Motor neuron (in vitro differentiated cells): Measurements from ENCODE around the gene LYZL4. TPM values are rescaled to one million over a fixed set of nuclear protein-coding genes. Genes with fewer than 3 reads are reported as not detected.

Experiments
- ATAC-seq, 8 experiments: fragments of 200-7000 bp; cut with Tn5 transposase; replicated peaks in 6 of 8; 2 replicates each; pipeline ENCODE4 v1.8.0; 2021; ENCODE audit warnings: mild to moderate bottlenecking in 8 of 8, moderate library complexity in 8 of 8
- H3K27ac ChIP-seq, 2 donors: fragments of 250-450 bp; sonication (Bioruptor Pico); 2 replicates each; pipeline ENCODE4 v1.9.0; 2021; ENCODE audit warnings: antibody characterized with exemption in 2 of 2, mild to moderate bottlenecking in 2 of 2, moderate library complexity in 1 of 2
- H3K4me1 ChIP-seq, 2 donors: fragments of 250-450 bp; sonication (Bioruptor Pico); replicated peaks in 1 of 2; 2 replicates each; pipeline ENCODE4 v1.6.1; 2021; ENCODE audit warnings: antibody characterized with exemption in 2 of 2, mild to moderate bottlenecking in 2 of 2, moderate library complexity in 1 of 2
- H3K4me3 ChIP-seq, 5 donors: fragments of 250-450 bp; sonication (Bioruptor Pico); 2 replicates each; pipeline ENCODE4 v1.9.0; 2021; ENCODE audit warnings: antibody characterized with exemption in 5 of 5, mild to moderate bottlenecking in 5 of 5, moderate library complexity in 4 of 5
- WGBS, 10 experiments: fragments of 450-650 bp; shearing (Covaris generic); methylation state at CpG; one replicate each; pipeline ENCODE4 v1.0.0; 2022; 5-methylcytosine and 5-hydroxymethylcytosine counted together
- in situ Hi-C, 9 experiments: fragments of 400-800 bp; cut with MboI; loops; one replicate each; pipeline ENCODE4 v1.15.0; 2021; ENCODE audit warnings: low sequenced_read_pairs in 9 of 9, low pct_unique_long_range_greater_than_20kb in 2 of 9; ENCODE audit not compliant: unreplicated experiment in 9 of 9
- total RNA-seq, 8 experiments: library from RNA; unstranded; fragments of 300-600 nt; gene quantifications; 2 replicates each; pipeline versions ENCODE4 v1.2.3 to v1.2.4, GENCODE V29; 2022

Gene LYZL4
- total RNA-seq, 8 experiments from 2014 or later: not detected

- WGBS, 10 experiments: 40 to 100% (median 82%) methylated on average over 1 to 2 of the region's 2 CpGs; no CpG with 5 or more reads in 4 of the 10 experiments
- Histone ChIP-seq H3K4me3 (no peak overlapping the region), H3K27ac (no peak overlapping the region), H3K4me1 (peaks cover 4 to 9% of the 10 kb centered on the region in 2 donors)
- ATAC-seq: no peak
- in situ Hi-C loops: loop anchor here in 7 of 9 experiments (5.0 to 25.0 kb wide), 4 partner anchors 179 to 207 kb away; partner anchors contain the start of gene CCK (in 2 of the 7)
Measured at GRCh38 chr3:42441791-42442190, 31.4 kb upstream of the LYZL4 start.

- no peak overlapping the region for H3K4me3 ChIP-seq
- H3K27ac ChIP-seq: no peak overlapping the region
- WGBS, 10 experiments: 14 to 73% (median 57%) methylated on average over 2 to 6 of the region's 8 CpGs; no CpG with 5 or more reads in 3 of the 10 experiments
- in situ Hi-C loops: loop anchor here in 7 of 9 experiments (5.0 to 25.0 kb wide), 4 partner anchors 179 to 206 kb away; partner anchors contain the start of gene CCK (in 2 of the 7)
- H3K4me1 ChIP-seq: peaks cover 4 to 9% of the 10 kb centered on the region in 2 donors
- ATAC-seq: no peak
Measured at GRCh38 chr3:42440924-42441323, 30.5 kb upstream of the LYZL4 start.

GRCh38 chr3:42439261-42440115 lies 29.1 kb upstream of the LYZL4 start:
- no peak overlapping the region for H3K4me3 ChIP-seq
- no peak overlapping the region for H3K27ac ChIP-seq
- WGBS, 10 experiments: 0 to 89% (median 62%) methylated on average over 1 to 6 of the region's 10 CpGs; no CpG with 5 or more reads in 1 of the 10 experiments
- peak in 5 of 8 experiments; percentile 55 to 87 (median 80) for ATAC-seq
- in situ Hi-C loops: loop anchor here in 7 of 9 experiments (5.0 to 25.0 kb wide), 4 partner anchors 177 to 205 kb away; partner anchors contain the start of gene CCK (in 2 of the 7)
- H3K4me1 ChIP-seq: peaks cover 4 to 9% of the 10 kb centered on the region in 2 donors

GRCh38 chr3:42438758-42439157 lies 28.3 kb upstream of the LYZL4 start:
- in situ Hi-C loops: loop anchor here in 5 of 9 experiments (25.0 kb wide), 2 partner anchors 176 to 201 kb away; partner anchors contain the start of gene CCK (in 2 of the 5)
- Histone ChIP-seq H3K4me3 (no peak overlapping the region), H3K4me1 (peaks cover 4 to 9% of the 10 kb centered on the region in 2 donors), H3K27ac (no peak overlapping the region)
- 20 to 100% (median 76%) methylated on average over 1 to 2 of the region's 2 CpGs; no CpG with 5 or more reads in 2 of the 10 experiments for WGBS, 10 experiments
- peak in 2 of 8 experiments; percentile 65 to 74 for ATAC-seq

GRCh38 chr3:42438193-42438592 lies 27.8 kb upstream of the LYZL4 start:
- ATAC-seq: no peak
- Histone ChIP-seq H3K4me1 (peaks cover 4 to 9% of the 10 kb centered on the region in 2 donors), H3K4me3 (no peak overlapping the region), H3K27ac (no peak overlapping the region)
- in situ Hi-C loops: loop anchor here in 5 of 9 experiments (25.0 kb wide), 2 partner anchors 176 to 201 kb away; partner anchors contain the start of gene CCK (in 2 of the 5)
- WGBS, 10 experiments: 84 to 100% (median 100%) methylated on average over 2 of the region's 2 CpGs; no CpG with 5 or more reads in 7 of the 10 experiments

- ATAC-seq: no peak
- H3K27ac ChIP-seq: no peak overlapping the region
- WGBS, 10 experiments: 0 to 93% (median 39%) methylated on average over 1 to 5 of the region's 5 CpGs; no CpG with 5 or more reads in 1 of the 10 experiments
- H3K4me1 ChIP-seq: peaks cover 2 to 7% of the 10 kb centered on the region in 2 donors
- in situ Hi-C loops: loop anchor here in 5 of 9 experiments (25.0 kb wide), 2 partner anchors 173 to 198 kb away; partner anchors contain the start of gene CCK (in 2 of the 5)
- no peak overlapping the region for H3K4me3 ChIP-seq
Measured at GRCh38 chr3:42434777-42435380, 24.5 kb upstream of the LYZL4 start.

- no peak for ATAC-seq
- H3K4me3 ChIP-seq: no peak overlapping the region
- no peak overlapping the region for H3K27ac ChIP-seq
- in situ Hi-C loops: loop anchor here in 5 of 9 experiments (25.0 kb wide), 2 partner anchors 170 to 195 kb away; partner anchors contain the start of gene CCK (in 2 of the 5)
- WGBS, 10 experiments: 0 to 100% (median 81%) methylated on average over 1 to 2 of the region's 2 CpGs; no CpG with 5 or more reads in 4 of the 10 experiments
- H3K4me1 ChIP-seq: no peaks in the 10 kb centered on the region
Measured at GRCh38 chr3:42432485-42432884, 22.1 kb upstream of the LYZL4 start.

- in situ Hi-C loops: loop anchor here in 5 of 9 experiments (25.0 kb wide), 2 partner anchors 169 to 194 kb away; partner anchors contain the start of gene CCK (in 2 of the 5)
- H3K4me3 ChIP-seq: no peak overlapping the region
- H3K27ac ChIP-seq: no peak overlapping the region
- WGBS, 10 experiments: 14 to 85% (median 78%) methylated on average over 1 to 7 of the region's 7 CpGs; no CpG with 5 or more reads in 2 of the 10 experiments
- no peak for ATAC-seq
- no peaks in the 10 kb centered on the region for H3K4me1 ChIP-seq
Measured at GRCh38 chr3:42430781-42431532, 20.5 kb upstream of the LYZL4 start.

GRCh38 chr3:42428830-42429229 lies 18.4 kb upstream of the LYZL4 start:
- in situ Hi-C loops: loop anchor here in 5 of 9 experiments (25.0 kb wide), 2 partner anchors 167 to 192 kb away; partner anchors contain the start of gene CCK (in 2 of the 5)
- Histone ChIP-seq H3K4me1 (no peaks in the 10 kb centered on the region), H3K27ac (no peak overlapping the region), H3K4me3 (no peak overlapping the region)
- ATAC-seq: no peak
- WGBS, 10 experiments: 0 to 85% (median 33%) methylated on average over 1 to 2 of the region's 2 CpGs; no CpG with 5 or more reads in 1 of the 10 experiments

- no peaks in the 10 kb centered on the region for H3K4me1 ChIP-seq
- no peak overlapping the region for H3K4me3 ChIP-seq
- H3K27ac ChIP-seq: no peak overlapping the region
- ATAC-seq: no peak
- in situ Hi-C loops: loop anchor here in 5 of 9 experiments (25.0 kb wide), 2 partner anchors 164 to 189 kb away; partner anchors contain the start of gene CCK (in 2 of the 5)
- WGBS, 10 experiments: 59 to 100% (median 90%) methylated on average over 1 to 7 of the region's 7 CpGs
Measured at GRCh38 chr3:42425736-42426407, 15.5 kb upstream of the LYZL4 start.

GRCh38 chr3:42424911-42425310 lies 14.5 kb upstream of the LYZL4 start:
- Histone ChIP-seq H3K4me1 (no peaks in the 10 kb centered on the region), H3K27ac (no peak overlapping the region), H3K4me3 (no peak overlapping the region)
- WGBS, 10 experiments: 27 to 90% (median 67%) methylated on average over 1 to 3 of the region's 3 CpGs
- in situ Hi-C loops: loop anchor here in 5 of 9 experiments (25.0 kb wide), 2 partner anchors 163 to 188 kb away; partner anchors contain the start of gene CCK (in 2 of the 5)
- peak in 1 of 8 experiments; percentile 39 for ATAC-seq
